Parietal lobe (tissue), 2 donors: Measurements from ENCODE around the gene OR2L13. TPM values are rescaled to one million over a fixed set of nuclear protein-coding genes. Genes with fewer than 3 reads are reported as not detected.

Experiments used
- small RNA-seq: library from RNA; depleted of rRNA; stranded (forward); fragments of <200 nt; gene quantifications from one replicate; pipeline ENCODE3, GENCODE V24; 2014; ENCODE audit warnings: low replicate concordance
- total RNA-seq: library from RNA; depleted of rRNA; stranded (reverse); fragments of >200 nt; gene quantifications from one replicate; pipeline ENCODE4 v1.2.3, GENCODE V29; 2014

OR2L13 gene
- 1.9 TPM for total RNA-seq

GRCh38 chr1:248094884-248095283, at the start of gene OR2L13:
Gene OR2L13 (plus strand): TSS chr1:248095184. CDS start chr1:248099376, 4,192 bp downstream.

GRCh38 chr1:248046536-248046935, 48.4 kb upstream of the OR2L13 start, which contains the start of gene OR2L3:
Gene OR2L3 (plus strand): TSS chr1:248046836. CDS start chr1:248060682, 13,846 bp downstream.

GRCh38 chr1:248144513-248145198, 49.7 kb downstream of the OR2L13 start, which contains the start of gene OR2M5:
Gene OR2M5 (plus strand): TSS chr1:248145148. CDS start chr1:248145148, 0 bp downstream.

Small RNA genes within 50 kb of the gene (small RNA-seq; reads per million reads assigned to genes)
- not detected for gene RF00019

Other genes starting within 250 kb of the OR2L13 start
- gene TRIM58, start 238.0 kb upstream of the OR2L13 start, total RNA-seq = 5.3 TPM
- gene OR2W3, start 199.6 kb upstream of the OR2L13 start, total RNA-seq = 6.3 TPM
- gene OR2T8, start 174.9 kb upstream of the OR2L13 start, total RNA-seq = 0.94 TPM
- gene OR2AJ1, start 170.3 kb upstream of the OR2L13 start, total RNA-seq = not detected
- 5.0 TPM for gene OR2L8, start 146.3 kb upstream of the OR2L13 start, total RNA-seq
- gene OR2AK2, start 130.0 kb upstream of the OR2L13 start, total RNA-seq = 6.6 TPM
- 3.1 TPM for gene OR2L5, start 81.5 kb upstream of the OR2L13 start, total RNA-seq
- 1.6 TPM for gene OR2L2, start 65.1 kb upstream of the OR2L13 start, total RNA-seq
- 2.8 TPM for gene OR2L3, start 48.3 kb upstream of the OR2L13 start, total RNA-seq
- not detected for gene OR2M5, start 50.0 kb downstream of the OR2L13 start, total RNA-seq
- not detected for gene OR2M2, start 79.6 kb downstream of the OR2L13 start, total RNA-seq
- gene OR2M3, start 102.1 kb downstream of the OR2L13 start, total RNA-seq = 0.63 TPM
- 0.31 TPM for gene OR2M4, start 136.2 kb downstream of the OR2L13 start, total RNA-seq
- gene OR2T33, start 182.8 kb downstream of the OR2L13 start, total RNA-seq = not detected
- not detected for gene OR2T12, start 208.2 kb downstream of the OR2L13 start, total RNA-seq
- not detected for gene OR2M7, start 229.4 kb downstream of the OR2L13 start, total RNA-seq